Naive B cell (primary cell): Measurements from ENCODE around the gene RAB5B. TPM values are rescaled to one million over a fixed set of nuclear protein-coding genes. Genes with fewer than 3 reads are reported as not detected.
A peak's percentile ranks its signal among the peaks of the same experiment; 100 is the strongest.

Experiments used
- ATAC-seq, 2 donors: fragments of 150-1000 bp; cut with Tn5 transposase; 2 replicates each; pipeline ENCODE4 v1.10.0; 2021; ENCODE audit warnings: low read depth in 2 of 2, mild to moderate bottlenecking in 2 of 2, moderate library complexity in 2 of 2
- DNase-seq: peaks from one replicate; pipeline ENCODE4 v3.0.0; 2022
- H3K27ac Mint-ChIP-seq, 6 donors: one replicate each; pipeline ENCODE4 v1.8.0; 2020 to 2022; ENCODE audit warnings: mild to moderate bottlenecking in 6 of 6, mixed read lengths in 6 of 6, moderate library complexity in 5 of 6, inconsistent platforms in 2 of 6
- H3K27me3 Mint-ChIP-seq, 3 donors: one replicate each; pipeline ENCODE4 v1.8.0; 2021 to 2022; ENCODE audit warnings: mixed read lengths in 3 of 3, mild to moderate bottlenecking in 1 of 3
- H3K36me3 Mint-ChIP-seq, 2 donors: one replicate each; pipeline ENCODE4 v1.8.0; 2020 to 2022; ENCODE audit warnings: mixed read lengths in 2 of 2, inconsistent platforms in 1 of 2, mild to moderate bottlenecking in 1 of 2
- H3K4me1 Mint-ChIP-seq, 3 donors: one replicate each; pipeline ENCODE4 v1.8.0; 2020 to 2022; ENCODE audit warnings: mixed read lengths in 3 of 3, inconsistent platforms in 1 of 3, mild to moderate bottlenecking in 1 of 3, moderate library complexity in 1 of 3
- H3K4me3 Mint-ChIP-seq, 8 donors: one replicate each; pipeline ENCODE4 v1.8.0; 2020 to 2022; ENCODE audit warnings: mild to moderate bottlenecking in 8 of 8, mixed read lengths in 8 of 8, moderate library complexity in 8 of 8, inconsistent platforms in 2 of 8
- H3K9me3 Mint-ChIP-seq, 7 donors: one replicate each; pipeline ENCODE4 v1.8.0; 2020 to 2022; ENCODE audit warnings: mixed read lengths in 7 of 7, mild to moderate bottlenecking in 5 of 7, inconsistent platforms in 2 of 7, moderate library complexity in 1 of 7
- polyA plus RNA-seq, 6 donors: library from polyadenylated mRNA; unstranded; fragments of 300-500 nt; fragmentation: Illumina TruSeq; gene quantifications; one replicate each; pipeline ENCODE4 v1.2.3, GENCODE V29; 2021; ENCODE audit warnings: low read depth in 6 of 6

Gene RAB5B
- polyA plus RNA-seq, 6 donors from 2014 or later = 58.4 to 77.7 (median 68.8) TPM

GRCh38 chr12:55933169-55933798, 40.6 kb upstream of the RAB5B start:
- Mint-ChIP-seq H3K4me1 (peaks cover 56 to 77% (median 71%) of the 10 kb centered on the region in 3 donors), H3K4me3 (peak overlapping the region; percentile 93 to 100 (median 98)), H3K9me3 (no peaks in the 10 kb centered on the region), H3K36me3 (peaks cover 8 to 21% of the 10 kb centered on the region in 2 donors), H3K27me3 (no peaks in the 10 kb centered on the region), H3K27ac (peak overlapping the region in 5 of 6 donors; percentile 49 to 98 (median 96))
- ATAC-seq = no peak
- DNase-seq = no peak

- Mint-ChIP-seq H3K27ac (peak overlapping the region in 5 of 6 donors; percentile 40 to 98 (median 59)), H3K9me3 (no peaks in the 10 kb centered on the region), H3K4me1 (peaks cover 59 to 75% (median 68%) of the 10 kb centered on the region in 3 donors), H3K36me3 (peaks cover 8 to 29% of the 10 kb centered on the region in 2 donors), H3K4me3 (peak overlapping the region in 7 of 8 donors; percentile 3 to 100 (median 31)), H3K27me3 (no peaks in the 10 kb centered on the region)
- DNase-seq (no peak), ATAC-seq (no peak)
Measured at GRCh38 chr12:55933799-55934742, 39.8 kb upstream of the RAB5B start.

GRCh38 chr12:55934773-55935172, 39.1 kb upstream of the RAB5B start:
- Mint-ChIP-seq H3K4me1 (peaks cover 53 to 69% (median 66%) of the 10 kb centered on the region in 3 donors), H3K27ac (peak overlapping the region in 3 of 6 donors; percentile 42 to 75 (median 52)), H3K4me3 (peak overlapping the region in 1 of 8 donors; percentile 71), H3K36me3 (peaks cover 8 to 32% of the 10 kb centered on the region in 2 donors), H3K27me3 (no peaks in the 10 kb centered on the region), H3K9me3 (no peaks in the 10 kb centered on the region)
- no peak for ATAC-seq
- DNase-seq = no peak

GRCh38 chr12:55935738-55936151, 38.1 kb upstream of the RAB5B start:
- Mint-ChIP-seq H3K4me3 (peak overlapping the region in 3 of 8 donors; percentile 30 to 44 (median 42)), H3K4me1 (peaks cover 52 to 69% (median 66%) of the 10 kb centered on the region in 3 donors), H3K27ac (peak overlapping the region in 5 of 6 donors; percentile 47 to 86 (median 57)), H3K27me3 (no peaks in the 10 kb centered on the region), H3K9me3 (no peaks in the 10 kb centered on the region), H3K36me3 (peaks cover 8 to 32% of the 10 kb centered on the region in 2 donors)
- ATAC-seq = no peak
- DNase-seq = no peak

GRCh38 chr12:55937981-55938380, 35.9 kb upstream of the RAB5B start:
- H3K4me3 Mint-ChIP-seq = no peak overlapping the region
- peak overlapping the region in 2 of 6 donors; percentile 18 to 71 for H3K27ac Mint-ChIP-seq
- no peaks in the 10 kb centered on the region for H3K27me3 Mint-ChIP-seq
- peaks cover 37 to 65% (median 51%) of the 10 kb centered on the region in 3 donors for H3K4me1 Mint-ChIP-seq
- DNase-seq (no peak), ATAC-seq (no peak)
- no peaks in the 10 kb centered on the region for H3K9me3 Mint-ChIP-seq
- peaks cover 22 to 38% of the 10 kb centered on the region in 2 donors for H3K36me3 Mint-ChIP-seq

- no peaks in the 10 kb centered on the region for H3K27me3 Mint-ChIP-seq
- peaks cover 30 to 60% (median 42%) of the 10 kb centered on the region in 3 donors for H3K4me1 Mint-ChIP-seq
- H3K36me3 Mint-ChIP-seq = peaks cover 29 to 38% of the 10 kb centered on the region in 2 donors
- no peak for DNase-seq
- ATAC-seq = no peak
- H3K4me3 Mint-ChIP-seq = peak overlapping the region in 1 of 8 donors; percentile 44
- peak overlapping the region in 3 of 6 donors; percentile 18 to 84 (median 42) for H3K27ac Mint-ChIP-seq
- H3K9me3 Mint-ChIP-seq = no peaks in the 10 kb centered on the region
Measured at GRCh38 chr12:55938826-55939501, 34.9 kb upstream of the RAB5B start.

- peak overlapping the region in 2 of 8 donors; percentile 12 to 36 for H3K4me3 Mint-ChIP-seq
- peak; percentile 81 for DNase-seq
- H3K27ac Mint-ChIP-seq = peak overlapping the region; percentile 29 to 92 (median 54)
- H3K4me1 Mint-ChIP-seq = peaks cover 23 to 48% (median 35%) of the 10 kb centered on the region in 3 donors
- H3K9me3 Mint-ChIP-seq = no peaks in the 10 kb centered on the region
- peak; percentile 99 to 100 for ATAC-seq
- no peaks in the 10 kb centered on the region for H3K27me3 Mint-ChIP-seq
- peaks cover 39 to 50% of the 10 kb centered on the region in 2 donors for H3K36me3 Mint-ChIP-seq
Measured at GRCh38 chr12:55940065-55940732, 33.7 kb upstream of the RAB5B start.

- H3K4me3 Mint-ChIP-seq = no peak overlapping the region
- peak overlapping the region in 2 of 6 donors; percentile 21 to 55 for H3K27ac Mint-ChIP-seq
Measured at GRCh38 chr12:55942055-55942454, 31.8 kb upstream of the RAB5B start.

GRCh38 chr12:55942577-55943136, 31.2 kb upstream of the RAB5B start:
- H3K4me3 Mint-ChIP-seq = peak overlapping the region in 1 of 8 donors; percentile 4
- no peak for ATAC-seq
- H3K27me3 Mint-ChIP-seq = no peaks in the 10 kb centered on the region

More at GRCh38 chr12:55942055-55942454, 31.8 kb upstream of the RAB5B start:
- no peak for ATAC-seq
- no peak for DNase-seq
- no peaks in the 10 kb centered on the region for H3K9me3 Mint-ChIP-seq
- H3K36me3 Mint-ChIP-seq = peaks cover 38 to 51% of the 10 kb centered on the region in 2 donors
- H3K4me1 Mint-ChIP-seq = peaks cover 15 to 30% (median 25%) of the 10 kb centered on the region in 3 donors
- H3K27me3 Mint-ChIP-seq = no peaks in the 10 kb centered on the region

GRCh38 chr12:55946553-55946952, 27.3 kb upstream of the RAB5B start:
- Mint-ChIP-seq H3K4me3 (no peak overlapping the region), H3K27ac (peak overlapping the region in 1 of 6 donors; percentile 10), H3K27me3 (no peaks in the 10 kb centered on the region), H3K4me1 (peaks cover 0 to 15% (median 11%) of the 10 kb centered on the region in 3 donors), H3K9me3 (no peaks in the 10 kb centered on the region), H3K36me3 (peaks cover 35 to 37% of the 10 kb centered on the region in 2 donors)
- DNase-seq (no peak), ATAC-seq (no peak)

More at GRCh38 chr12:55942577-55943136, 31.2 kb upstream of the RAB5B start:
- no peaks in the 10 kb centered on the region for H3K9me3 Mint-ChIP-seq
- H3K27ac Mint-ChIP-seq = peak overlapping the region in 3 of 6 donors; percentile 43 to 80 (median 47)
- no peak for DNase-seq
- H3K4me1 Mint-ChIP-seq = peaks cover 19 to 24% (median 19%) of the 10 kb centered on the region in 3 donors
- peaks cover 37 to 45% of the 10 kb centered on the region in 2 donors for H3K36me3 Mint-ChIP-seq

GRCh38 chr12:55955344-55955743, 18.5 kb upstream of the RAB5B start:
- H3K4me1 Mint-ChIP-seq = peaks cover 4 to 14% (median 10%) of the 10 kb centered on the region in 3 donors

More at GRCh38 chr12:55955344-55955743, 18.5 kb upstream of the RAB5B start:
- ATAC-seq = no peak
- H3K27me3 Mint-ChIP-seq = no peaks in the 10 kb centered on the region
- no peaks in the 10 kb centered on the region for H3K9me3 Mint-ChIP-seq
- H3K4me3 Mint-ChIP-seq = peak overlapping the region in 1 of 8 donors; percentile 31
- DNase-seq = no peak
- H3K36me3 Mint-ChIP-seq = peaks cover 0 to 18% of the 10 kb centered on the region in 2 donors
- peak overlapping the region in 3 of 6 donors; percentile 29 to 47 (median 41) for H3K27ac Mint-ChIP-seq
